HG03159 (cell line): ENCODE results near the gene NPHP3.
A peak's percentile ranks its signal among the peaks of the same experiment; 100 is the strongest.
"Not testable (repeated sequence)": the region's sequence is repeated elsewhere in the genome, so short reads cannot be mapped to it uniquely, and the experiment has no call there.

Source experiments
- ATAC-seq: cut with Tn5 transposase; IDR thresholded peaks from one replicate; pipeline ENCODE4 v1.9.1; 2021; ENCODE audit warnings: mild to moderate bottlenecking, moderate library complexity; ENCODE audit not compliant: unreplicated experiment

NPHP3 gene

GRCh38 chr3:132722165-132723023, at the start of gene NPHP3:
NPHP3 (minus strand) TSS chr3:132722409; CDS start chr3:132722355, 54 bp downstream.
- peak; percentile 83 for ATAC-seq

- ATAC-seq: no peak
Measured at GRCh38 chr3:132758740-132759139, 36.5 kb upstream of the NPHP3 start.

GRCh38 chr3:132756108-132756650, 34.0 kb upstream of the NPHP3 start:
- ATAC-seq: no peak

GRCh38 chr3:132753946-132754345, 31.7 kb upstream of the NPHP3 start:
- ATAC-seq: no peak

GRCh38 chr3:132749786-132750185, 27.6 kb upstream of the NPHP3 start:
- no peak for ATAC-seq

- not testable (repeated sequence) for ATAC-seq
Measured at GRCh38 chr3:132746720-132747119, 24.5 kb upstream of the NPHP3 start.

- ATAC-seq: no peak
Measured at GRCh38 chr3:132738314-132738713, 16.1 kb upstream of the NPHP3 start.

GRCh38 chr3:132735589-132735988, 13.4 kb upstream of the NPHP3 start:
- no peak for ATAC-seq

- ATAC-seq: no peak
Measured at GRCh38 chr3:132730891-132731580, 8.8 kb upstream of the NPHP3 start.

- no peak for ATAC-seq
Measured at GRCh38 chr3:132726341-132726823, 4.2 kb upstream of the NPHP3 start.

- peak; percentile 6 for ATAC-seq
Measured at GRCh38 chr3:132723024-132723950, 1.1 kb upstream of the NPHP3 start.

- ATAC-seq: peak; percentile 29
Measured at GRCh38 chr3:132721479-132722164, 587 bp downstream of the NPHP3 start.

GRCh38 chr3:132720228-132720627, 2.0 kb downstream of the NPHP3 start:
- no peak for ATAC-seq

- ATAC-seq: no peak
Measured at GRCh38 chr3:132716372-132716771, 5.8 kb downstream of the NPHP3 start.

GRCh38 chr3:132713977-132714727, 8.1 kb downstream of the NPHP3 start:
- ATAC-seq: no peak

- ATAC-seq: no peak
Measured at GRCh38 chr3:132710311-132710710, 11.9 kb downstream of the NPHP3 start.

- ATAC-seq: no peak
Measured at GRCh38 chr3:132709761-132710160, 12.4 kb downstream of the NPHP3 start.

GRCh38 chr3:132703733-132704132, 18.5 kb downstream of the NPHP3 start:
- ATAC-seq: no peak

- no peak for ATAC-seq
Measured at GRCh38 chr3:132695422-132695821, 26.8 kb downstream of the NPHP3 start.
